SK-N-SH (cell line): ENCODE results near the gene NUMA1. TPM values are rescaled to one million over a fixed set of nuclear protein-coding genes. Genes with fewer than 3 reads are reported as not detected.

Experiments
- CTCF ChIA-PET: fragments of 300-600, 350-600 bp; formaldehyde crosslinking; extraction: SDS; loops from one replicate; lab custom pipeline; 2021; lab: Yijun Ruan, JAX
- POLR2A ChIA-PET: fragments of 350-600 bp; sonication (Branson Sonifier 250); formaldehyde crosslinking; extraction: SDS; loops from one replicate; lab custom pipeline; 2020; ENCODE audit warnings: antibody characterized with exemption, inconsistent platforms; lab: Yijun Ruan, JAX
- DNase-seq: peaks from one replicate; pipeline ENCODE4 v3.0.0; 2012
- H2AFZ ChIP-seq: fragments of 200-600 bp; sonication (generic); 2 replicates; pipeline ENCODE4 v1.8.1; 2016; ENCODE audit warnings: antibody characterized with exemption, mild to moderate bottlenecking, low read depth
- H3F3A ChIP-seq: fragments of 200-600 bp; sonication (generic); replicated peaks from 2 replicates; pipeline ENCODE3; 2016; ENCODE audit warnings: antibody characterized with exemption, mild to moderate bottlenecking; ENCODE audit not compliant: insufficient read depth
- H3K27ac ChIP-seq, 2 experiments: fragments of 200-500 bp in 1 of 2; fragments of 200-600 bp in 1 of 2; sonication (Bioruptor generic) in 1 of 2; sonication (generic), shearing (Covaris generic) in 1 of 2; 2 replicates each; pipeline versions ENCODE4 v1.5.1 to v1.6.1; 2014 to 2016; ENCODE audit warnings: low read depth in 2 of 2, inconsistent platforms in 1 of 2, low read length in 1 of 2, mild to moderate bottlenecking in 1 of 2, mixed read lengths in 1 of 2
- H3K27me3 ChIP-seq: fragments of 200-600 bp; sonication (generic), shearing (Covaris generic); 2 replicates; pipeline ENCODE4 v1.6.1; 2016; ENCODE audit warnings: mixed run types; ENCODE audit not compliant: insufficient read depth
- H3K36me3 ChIP-seq, 2 experiments: fragments of 200-500 bp in 1 of 2; fragments of 200-600 bp in 1 of 2; sonication (Bioruptor generic) in 1 of 2; sonication (generic) in 1 of 2; replicated peaks in 1 of 2; 2 replicates each; pipeline versions ENCODE3 to v1.5.1; 2014 to 2016; ENCODE audit warnings: low read length in 1 of 2, mild to moderate bottlenecking in 1 of 2; ENCODE audit not compliant: insufficient read depth in 2 of 2, control insufficient read depth in 1 of 2
- H3K4me1 ChIP-seq, 2 experiments: fragments of 200-500 bp in 1 of 2; fragments of 200-600 bp in 1 of 2; sonication (Bioruptor generic) in 1 of 2; sonication (generic), shearing (Covaris generic) in 1 of 2; 2 replicates each; pipeline versions ENCODE4 v1.5.1 to v1.6.1; 2014 to 2016; ENCODE audit warnings: low read depth in 1 of 2, low read length in 1 of 2, mixed run types in 1 of 2; ENCODE audit not compliant: insufficient read depth in 2 of 2, control insufficient read depth in 1 of 2
- H3K4me2 ChIP-seq: fragments of 200-600 bp; sonication (generic), shearing (Covaris generic); 2 replicates; pipeline ENCODE4 v1.6.1; 2017; ENCODE audit warnings: mixed run types
- H3K4me3 ChIP-seq, 2 experiments: fragments of 200-500 bp in 1 of 2; fragments of 200-600 bp in 1 of 2; sonication (Bioruptor generic) in 1 of 2; sonication (generic), shearing (Covaris generic) in 1 of 2; 2 replicates each; pipeline versions ENCODE4 v1.5.1 to v1.8.1; 2014 to 2016; ENCODE audit warnings: low read depth in 2 of 2, inconsistent platforms in 1 of 2, low read length in 1 of 2, mild to moderate bottlenecking in 1 of 2, mixed read lengths in 1 of 2, moderate library complexity in 1 of 2
- H3K79me2 ChIP-seq: fragments of 200-600 bp; sonication (generic); 2 replicates; pipeline ENCODE4 v1.8.1; 2017; ENCODE audit warnings: mild to moderate bottlenecking; ENCODE audit not compliant: insufficient read depth
- H3K9ac ChIP-seq: fragments of 200-600 bp; sonication (generic); 2 replicates; pipeline ENCODE4 v1.6.1; 2017; ENCODE audit warnings: mixed run types
- H3K9me2 ChIP-seq: fragments of 200-600 bp; sonication (generic); 2 replicates; pipeline ENCODE4 v1.6.1; 2017; ENCODE audit warnings: mixed run types
- H3K9me3 ChIP-seq: fragments of 200-600 bp; sonication (generic); 2 replicates; pipeline ENCODE4 v1.6.1; 2017; ENCODE audit warnings: mixed run types, mild to moderate bottlenecking, moderate library complexity
- H4K20me1 ChIP-seq: fragments of 200-600 bp; sonication (generic); 2 replicates; pipeline ENCODE4 v1.6.1; 2017; ENCODE audit warnings: mild to moderate bottlenecking, mixed run types; ENCODE audit not compliant: insufficient read depth
- CHD2 ChIP-seq: fragments of 150-350 bp; IDR thresholded peaks from 2 replicates; pipeline ENCODE4 v1.6.1; 2018; ENCODE audit warnings: low read length; ENCODE audit not compliant: partially characterized antibody
- ELF1 ChIP-seq: IDR thresholded peaks from 2 replicates; pipeline ENCODE4 v1.4.0; 2012
- EP300 ChIP-seq, 2 experiments: IDR thresholded peaks; 2 replicates each; pipeline versions ENCODE4 v1.4.0 to v1.6.1; 2012; ENCODE audit warnings: borderline replicate concordance in 1 of 2, low read depth in 1 of 2, low read length in 1 of 2
- FOSL2 ChIP-seq: IDR thresholded peaks from 2 replicates; pipeline ENCODE4 v1.4.0; 2012; ENCODE audit warnings: low read depth, mild to moderate bottlenecking, moderate library complexity, borderline replicate concordance
- GATA2 ChIP-seq: sonication (generic); formaldehyde crosslinking; IDR thresholded peaks from 2 replicates; pipeline ENCODE4 v1.5.0; 2020; ENCODE audit warnings: mild to moderate bottlenecking, missing genetic modification reagents
- JUND ChIP-seq: IDR thresholded peaks from 2 replicates; pipeline ENCODE4 v1.4.0; 2012
- MAX ChIP-seq: IDR thresholded peaks from 2 replicates; pipeline ENCODE4 v1.4.0; 2012; ENCODE audit warnings: low read depth
- MXI1 ChIP-seq: IDR thresholded peaks from 2 replicates; pipeline ENCODE4 v1.6.1; 2012; ENCODE audit warnings: mild to moderate bottlenecking, low read depth, low read length, improper control_type of control experiment
- NFIC ChIP-seq: IDR thresholded peaks from 2 replicates; pipeline ENCODE4 v1.4.0; 2012; ENCODE audit warnings: borderline replicate concordance
- POLR2AphosphoS5 ChIP-seq: IDR thresholded peaks from 2 replicates; pipeline ENCODE4 v1.6.1; 2012; ENCODE audit warnings: low read depth, low read length
- RAD21 ChIP-seq: IDR thresholded peaks from 2 replicates; pipeline ENCODE4 v1.6.1; 2012; ENCODE audit warnings: mild to moderate bottlenecking, low read length
- RCOR1 ChIP-seq: fragments of 150-350 bp; IDR thresholded peaks from 2 replicates; pipeline ENCODE4 v1.6.1; 2017; ENCODE audit warnings: antibody characterized with exemption, low read length
- RFX5 ChIP-seq: IDR thresholded peaks from 2 replicates; pipeline ENCODE4 v1.6.1; 2012; ENCODE audit warnings: mild to moderate bottlenecking, improper control_type of control experiment, low read length
- RXRA ChIP-seq: IDR thresholded peaks from 2 replicates; pipeline ENCODE4 v1.4.0; 2012; ENCODE audit warnings: low read depth, mild to moderate bottlenecking, borderline replicate concordance
- TAF1 ChIP-seq: IDR thresholded peaks from 2 replicates; pipeline ENCODE4 v1.6.1; 2012; ENCODE audit warnings: low read depth, mild to moderate bottlenecking, low read length, moderate library complexity, borderline replicate concordance
- TCF12 ChIP-seq: IDR thresholded peaks from 2 replicates; pipeline ENCODE4 v1.4.0; 2012
- YY1 ChIP-seq: IDR thresholded peaks from 2 replicates; pipeline ENCODE4 v1.4.0; 2012; ENCODE audit warnings: low read depth, mild to moderate bottlenecking
- WGBS: methylation state at CpG from one replicate; pipeline ENCODE4 v1.1.6; 2017; ENCODE audit warnings: low lambda C conversion rate; 5-methylcytosine and 5-hydroxymethylcytosine counted together
- polyA plus RNA-seq, 3 experiments: library from polyadenylated mRNA; depleted of rRNA; stranded (reverse); fragments of >200 nt; gene quantifications; 2 replicates each; pipeline ENCODE4 v1.2.3, GENCODE V29; 2012
- TF ChIP-seq, protein P1 (sequence below): IDR thresholded peaks from 2 replicates; pipeline ENCODE4 v1.4.0; 2012; ENCODE audit warnings: low read depth, borderline replicate concordance

NUMA1 gene
- polyA plus RNA-seq, 1 of the 3 experiments (the other 2 are of a cell fraction), result 111 TPM

GRCh38 chr11:72039031-72039855 lies 41.1 kb downstream of the NUMA1 start:
- Histone ChIP-seq H4K20me1 (peaks cover 26% of the 10 kb centered on the region), H3K27me3 (no peaks in the 10 kb centered on the region), H3K4me1 (peaks cover 18 to 43% of the 10 kb centered on the region in 2 experiments), H3K4me3 (peak overlapping the region; percentile 64 to 67), H3K9ac (peak overlapping the region; percentile 84), H3K36me3 (peaks cover 6 to 18% of the 10 kb centered on the region in 2 experiments), H3K9me2 (no peaks in the 10 kb centered on the region), H3K79me2 (peaks cover 95% of the 10 kb centered on the region), H3K4me2 (peak overlapping the region; percentile 91), H3K27ac (peak overlapping the region; percentile 97 to 99), H3K9me3 (no peaks in the 10 kb centered on the region), H3F3A (peaks cover 21% of the 10 kb centered on the region), H2AFZ (no peak overlapping the region)
- peak; percentile 64 for DNase-seq
- ChIA-PET POLR2A (interaction anchor here (1.0 to 4.0 kb wide), 8 partner anchors 9 to 372 kb away, joined by 3 to 21 read pairs (median 4); partner anchors contain the start of genes ANAPC15 and PHOX2A), CTCF (interaction anchor here (0.7 to 5.2 kb wide), 9 partner anchors 10 to 1667 kb away, joined by 3 to 30 read pairs (median 10); no protein-coding TSS in a partner anchor)
- WGBS, result 30% methylated on average over 5 of the region's 5 CpGs
- TF ChIP-seq RXRA (no peak), POLR2AphosphoS5 (peak; percentile 33; the same call in 1 of the 2 replicates), YY1 (no peak), EP300 (IDR thresholded peaks at IDR 0.05; ENCODE audit: borderline replicate concordance in 1 of 2, low read depth in 1 of 2, low read length in 1 of 2) (peak in 1 of 2 experiments; percentile 40; a peak in 1 of 4 replicates), RCOR1 (peak; percentile 39; the same call in 1 of the 2 replicates), RAD21 (0 out of 2 replicates have a peak, but pooled peaks have one; percentile 3), CHD2 (peak; percentile 54), ELF1 (no peak), FOSL2 (no peak), MXI1 (peak; percentile 33), TCF12 (peak; percentile 84)

- no peaks in the 10 kb centered on the region for H3K9me2 ChIP-seq
- peak overlapping the region; percentile 84; the same call in 1 of the 2 replicates for H3K9ac ChIP-seq
- H3K4me2 ChIP-seq, result peak overlapping the region; percentile 91
- peak; percentile 52 for DNase-seq
- H3K27ac ChIP-seq, result peak overlapping the region; percentile 97 to 99
- H3K36me3 ChIP-seq, result peaks cover 10 to 26% of the 10 kb centered on the region in 2 experiments
- peaks cover 34% of the 10 kb centered on the region for H4K20me1 ChIP-seq
- peak overlapping the region; percentile 64 to 67 for H3K4me3 ChIP-seq
- H3K27me3 ChIP-seq, result no peaks in the 10 kb centered on the region
- H3F3A ChIP-seq, result peaks cover 26% of the 10 kb centered on the region
- POLR2A ChIA-PET, result interaction anchor here (0.8 to 4.0 kb wide), 11 partner anchors 8 to 373 kb away, joined by 3 to 21 read pairs (median 4); partner anchors contain the start of genes ANAPC15 and PHOX2A
- WGBS, result 5% methylated on average over 2 of the region's 2 CpGs
- CTCF ChIA-PET, result interaction anchor here (0.6 to 5.2 kb wide), 8 partner anchors 9 to 567 kb away, joined by 3 to 30 read pairs (median 8); no protein-coding TSS in a partner anchor
- H2AFZ ChIP-seq, result no peak overlapping the region
- peaks cover 95% of the 10 kb centered on the region for H3K79me2 ChIP-seq
- peaks cover 18 to 40% of the 10 kb centered on the region in 2 experiments for H3K4me1 ChIP-seq
- TF ChIP-seq, protein P1, sequence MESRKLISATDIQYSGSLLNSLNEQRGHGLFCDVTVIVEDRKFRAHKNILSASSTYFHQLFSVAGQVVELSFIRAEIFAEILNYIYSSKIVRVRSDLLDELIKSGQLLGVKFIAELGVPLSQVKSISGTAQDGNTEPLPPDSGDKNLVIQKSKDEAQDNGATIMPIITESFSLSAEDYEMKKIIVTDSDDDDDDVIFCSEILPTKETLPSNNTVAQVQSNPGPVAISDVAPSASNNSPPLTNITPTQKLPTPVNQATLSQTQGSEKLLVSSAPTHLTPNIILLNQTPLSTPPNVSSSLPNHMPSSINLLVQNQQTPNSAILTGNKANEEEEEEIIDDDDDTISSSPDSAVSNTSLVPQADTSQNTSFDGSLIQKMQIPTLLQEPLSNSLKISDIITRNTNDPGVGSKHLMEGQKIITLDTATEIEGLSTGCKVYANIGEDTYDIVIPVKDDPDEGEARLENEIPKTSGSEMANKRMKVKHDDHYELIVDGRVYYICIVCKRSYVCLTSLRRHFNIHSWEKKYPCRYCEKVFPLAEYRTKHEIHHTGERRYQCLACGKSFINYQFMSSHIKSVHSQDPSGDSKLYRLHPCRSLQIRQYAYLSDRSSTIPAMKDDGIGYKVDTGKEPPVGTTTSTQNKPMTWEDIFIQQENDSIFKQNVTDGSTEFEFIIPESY, result no peak
- TF ChIP-seq MAX, result 0 out of 2 replicates have a peak, but pooled peaks have one; percentile 29
- TF ChIP-seq RFX5, result no peak
- 0 out of 2 replicates have a peak, but pooled peaks have one; percentile 52 for TF ChIP-seq TAF1
- TF ChIP-seq JUND, result no peak
- TF ChIP-seq NFIC, result peak; percentile 72
- 0 out of 4 replicates have a peak, but pooled peaks of 1 of the 2 experiments have one; percentile 33 for TF ChIP-seq EP300 (IDR thresholded peaks at IDR 0.05; ENCODE audit: borderline replicate concordance in 1 of 2, low read depth in 1 of 2, low read length in 1 of 2)
- TF ChIP-seq GATA2, result no peak
- no peaks in the 10 kb centered on the region for H3K9me3 ChIP-seq
Measured at GRCh38 chr11:72038491-72038890, 41.9 kb downstream of the NUMA1 start.
